ENCODE measurements around the gene SIAE.

DNA sequence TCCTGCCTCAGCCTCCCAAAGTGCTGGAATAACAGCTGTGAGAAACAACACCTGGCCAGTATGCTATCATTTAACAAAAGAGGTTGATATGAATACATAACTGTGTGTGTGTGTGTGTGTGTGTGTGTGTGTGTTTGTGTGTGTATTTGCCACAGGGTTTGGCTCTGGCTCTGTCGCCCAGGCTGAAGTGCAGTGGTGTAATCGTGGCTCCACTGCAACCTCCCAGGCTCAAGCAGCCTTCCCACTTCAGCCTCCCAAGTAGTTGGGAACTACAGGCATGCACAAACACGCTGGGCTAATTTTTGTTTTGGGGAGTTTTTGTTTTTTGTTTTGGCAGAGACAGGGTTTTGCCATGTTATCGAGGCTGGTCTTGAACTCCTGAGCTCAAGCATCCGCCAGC, 4.9 kb upstream of the SIAE start:
- TF ChIP-seq CTCF (conservative IDR thresholded peaks at IDR 0.05; ENCODE audit: low read depth, low read length) (no peak), EZH2 (IDR thresholded peaks at IDR 0.05; ENCODE audit: borderline replicate concordance, low read depth, low read length, poor library complexity, severe bottlenecking) (no peak)

Measured in A673 (cell line).